H1 (cell line): Measurements from ENCODE around the gene NLRP3. TPM values are rescaled to one million over a fixed set of nuclear protein-coding genes. Genes with fewer than 3 reads are reported as not detected.

Experiments
- CTCF ChIA-PET: fragments of 300-600 bp; sonication (Branson Sonifier 250); formaldehyde crosslinking; loops from one replicate; lab custom pipeline; 2021; ENCODE audit not compliant: partially characterized antibody; lab: Charles Lee
- POLR2A ChIA-PET: fragments of 300-600 bp; sonication (Branson Sonifier 250); formaldehyde crosslinking; loops from one replicate; lab custom pipeline; 2021; ENCODE audit warnings: inconsistent platforms; ENCODE audit not compliant: partially characterized antibody; lab: Charles Lee
- DNase-seq, 2 experiments: peaks; one replicate each; pipeline versions ENCODE4 v3.0.0 to v3.0.0-alpha.2; 2010 to 2022; ENCODE audit warnings: low spot score in 2 of 2, low read depth in 1 of 2, mixed read lengths in 1 of 2
- FAIRE-seq: peaks from 2 replicates; lab custom pipeline; 2011; peaks lifted over from hg19 to GRCh38; lab: Jason Lieb, UNC
- H2AFZ ChIP-seq: 2 replicates; pipeline ENCODE4 v1.8.1; 2012; ENCODE audit warnings: low read length, inconsistent platforms
- H2AK5ac ChIP-seq: 2 replicates; pipeline ENCODE4 v1.6.1; 2013; ENCODE audit warnings: low read depth, low read length
- H2BK120ac ChIP-seq: replicated peaks from 2 replicates; pipeline ENCODE3; 2013; ENCODE audit warnings: low read depth, low read length, inconsistent platforms
- H2BK12ac ChIP-seq: 2 replicates; pipeline ENCODE4 v1.6.1; 2013; ENCODE audit warnings: low read depth, low read length
- H2BK15ac ChIP-seq: 2 replicates; pipeline ENCODE4 v1.6.1; 2013; ENCODE audit warnings: low read length
- H2BK20ac ChIP-seq: 2 replicates; pipeline ENCODE4 v1.6.1; 2013; ENCODE audit warnings: low read length
- H2BK5ac ChIP-seq: 2 replicates; pipeline ENCODE4 v1.6.1; 2013; ENCODE audit warnings: low read depth, low read length
- H3K14ac ChIP-seq: 2 replicates; pipeline ENCODE4 v1.6.1; 2013; ENCODE audit warnings: inconsistent platforms; ENCODE audit not compliant: insufficient read length
- H3K18ac ChIP-seq: 2 replicates; pipeline ENCODE4 v1.6.1; 2013; ENCODE audit warnings: low read length; ENCODE audit errors: extremely low read depth
- H3K23ac ChIP-seq: 2 replicates; pipeline ENCODE4 v1.6.1; 2013; ENCODE audit warnings: inconsistent platforms; ENCODE audit not compliant: insufficient read length
- H3K23me2 ChIP-seq: 2 replicates; pipeline ENCODE4 v1.6.1; 2013; ENCODE audit warnings: low read depth, low read length
- H3K27ac ChIP-seq: 2 replicates; pipeline ENCODE4 v1.6.1; 2011; ENCODE audit warnings: low read depth, low read length, inconsistent platforms
- H3K27me3 ChIP-seq, 4 experiments: replicated peaks in 1 of 4; 1 replicate in 1 of 4; 2 replicates in 3 of 4; pipeline versions ENCODE4 v1.6.1 to v1.8.1; 2011 to 2013; ENCODE audit warnings: low read length in 3 of 4, mild to moderate bottlenecking in 3 of 4, inconsistent platforms in 2 of 4, mixed read lengths in 2 of 4, moderate library complexity in 1 of 4; ENCODE audit not compliant: control insufficient read depth in 3 of 4, insufficient read depth in 3 of 4; ENCODE audit errors: extremely low read depth in 1 of 4
- H3K36me3 ChIP-seq, 4 experiments: 2 replicates each; pipeline versions ENCODE4 v1.6.1 to v1.8.1; 2011 to 2013; ENCODE audit warnings: mild to moderate bottlenecking in 4 of 4, low read length in 3 of 4, moderate library complexity in 2 of 4, control low read depth in 1 of 4, inconsistent platforms in 1 of 4; ENCODE audit not compliant: insufficient read depth in 4 of 4, control insufficient read depth in 2 of 4
- H3K4ac ChIP-seq: replicated peaks from 2 replicates; pipeline ENCODE3; 2013; ENCODE audit warnings: low read length, low read depth, mixed read lengths, inconsistent platforms; ENCODE audit not compliant: insufficient read length
- H3K4me1 ChIP-seq, 4 experiments: replicated peaks in 1 of 4; 1 replicate in 1 of 4; 2 replicates in 3 of 4; pipeline versions ENCODE4 v1.6.1 to v1.8.1; 2011 to 2013; ENCODE audit warnings: low read length in 3 of 4, inconsistent platforms in 2 of 4, mixed read lengths in 1 of 4; ENCODE audit not compliant: insufficient read depth in 4 of 4, control insufficient read depth in 3 of 4
- H3K4me2 ChIP-seq, 2 experiments: 2 replicates each; pipeline versions ENCODE4 v1.6.1 to v1.8.1; 2011 to 2013; ENCODE audit warnings: low read depth in 2 of 2, low read length in 2 of 2, control low read depth in 1 of 2, inconsistent platforms in 1 of 2, mild to moderate bottlenecking in 1 of 2; ENCODE audit not compliant: insufficient read depth in 1 of 2
- H3K4me3 ChIP-seq, 4 experiments: fragments of 200-600, 300-600 bp in 1 of 4; sonication (generic), shearing (Covaris generic), sonication (Bioruptor Twin) in 1 of 4; 2 replicates each; pipeline versions ENCODE4 v1.5.1 to v1.8.1; 2011 to 2016; ENCODE audit warnings: low read length in 4 of 4, low read depth in 3 of 4, control low read depth in 2 of 4, inconsistent platforms in 2 of 4, mild to moderate bottlenecking in 2 of 4, mixed read lengths in 1 of 4, moderate library complexity in 1 of 4; ENCODE audit not compliant: insufficient read depth in 2 of 4; ENCODE audit errors: extremely low read depth in 1 of 4
- H3K56ac ChIP-seq: replicated peaks from 2 replicates; pipeline ENCODE3; 2013; ENCODE audit warnings: low read depth, mild to moderate bottlenecking, mixed read lengths, low read length, inconsistent platforms; ENCODE audit not compliant: insufficient read length
- H3K79me1 ChIP-seq: 2 replicates; pipeline ENCODE4 v1.6.1; 2013; ENCODE audit warnings: low read depth, low read length, control low read depth
- H3K79me2 ChIP-seq, 2 experiments: 2 replicates each; pipeline versions ENCODE4 v1.6.1 to v1.8.1; 2012 to 2013; ENCODE audit warnings: low read length in 2 of 2, mild to moderate bottlenecking in 2 of 2, inconsistent platforms in 1 of 2; ENCODE audit not compliant: insufficient read depth in 2 of 2, control insufficient read depth in 1 of 2
- H3K9ac ChIP-seq, 4 experiments: replicated peaks in 1 of 4; 1 replicate in 1 of 4; 2 replicates in 3 of 4; pipeline versions ENCODE4 v1.6.1 to v1.8.1; 2011 to 2013; ENCODE audit warnings: low read depth in 3 of 4, low read length in 3 of 4, control low read depth in 2 of 4, mild to moderate bottlenecking in 2 of 4, moderate library complexity in 2 of 4, inconsistent platforms in 1 of 4; ENCODE audit errors: extremely low read depth in 1 of 4
- H3K9me3 ChIP-seq, 2 experiments: 2 replicates each; pipeline versions ENCODE4 v1.6.1 to v1.8.1; 2012 to 2013; ENCODE audit warnings: mild to moderate bottlenecking in 2 of 2, moderate library complexity in 2 of 2, control low read depth in 1 of 2, inconsistent platforms in 1 of 2, low read depth in 1 of 2, low read length in 1 of 2, mixed read lengths in 1 of 2; ENCODE audit not compliant: insufficient read depth in 2 of 2
- H4K20me1 ChIP-seq, 2 experiments: replicated peaks in 1 of 2; 2 replicates each; pipeline versions ENCODE3 to v1.8.1; 2011 to 2013; ENCODE audit warnings: inconsistent platforms in 2 of 2, low read length in 2 of 2, mild to moderate bottlenecking in 1 of 2; ENCODE audit not compliant: insufficient read depth in 2 of 2, control insufficient read depth in 1 of 2
- H4K5ac ChIP-seq: 2 replicates; pipeline ENCODE4 v1.6.1; 2013; ENCODE audit warnings: low read length, low read depth, mixed read lengths, inconsistent platforms; ENCODE audit not compliant: insufficient read length
- H4K8ac ChIP-seq: 2 replicates; pipeline ENCODE4 v1.8.0; 2013; ENCODE audit warnings: mild to moderate bottlenecking, moderate library complexity, low read length, inconsistent platforms; ENCODE audit not compliant: insufficient read depth; ENCODE audit errors: extremely low read depth
- H4K91ac ChIP-seq: replicated peaks from 2 replicates; pipeline ENCODE3; 2013; ENCODE audit warnings: low read length, mixed read lengths, inconsistent platforms; ENCODE audit not compliant: insufficient read length
- ATF3 ChIP-seq: IDR thresholded peaks from 2 replicates; pipeline ENCODE4 v1.6.1; 2011; ENCODE audit warnings: low read depth, mild to moderate bottlenecking, low read length; ENCODE audit not compliant: insufficient read depth
- BRCA1 ChIP-seq: IDR thresholded peaks from 2 replicates; pipeline ENCODE4 v1.6.1; 2012; ENCODE audit warnings: low read depth, low read length, improper control_type of control experiment
- JUN ChIP-seq: IDR thresholded peaks from 2 replicates; pipeline ENCODE4 v1.6.1; 2011; ENCODE audit warnings: low read depth, mild to moderate bottlenecking, improper control_type of control experiment, low read length
- JUND ChIP-seq: IDR thresholded peaks from 2 replicates; pipeline ENCODE4 v1.6.1; 2011; ENCODE audit warnings: mild to moderate bottlenecking, improper control_type of control experiment, low read length
- KDM4A ChIP-seq: IDR thresholded peaks from one replicate; pipeline ENCODE4 v1.7.1; 2012; ENCODE audit warnings: low read depth, mild to moderate bottlenecking, moderate library complexity, low read length, inconsistent platforms; ENCODE audit not compliant: severe bottlenecking
- POLR2AphosphoS5 ChIP-seq: IDR thresholded peaks from 2 replicates; pipeline ENCODE4 v1.6.1; 2011; ENCODE audit warnings: low read depth, low read length
- POU5F1 ChIP-seq: IDR thresholded peaks from 2 replicates; pipeline ENCODE4 v1.6.1; 2011; ENCODE audit warnings: low read depth, mild to moderate bottlenecking, low read length, moderate library complexity
- RFX5 ChIP-seq: IDR thresholded peaks from 2 replicates; pipeline ENCODE4 v1.6.1; 2011; ENCODE audit warnings: low read depth, low read length, improper control_type of control experiment, borderline replicate concordance
- RXRA ChIP-seq: IDR thresholded peaks from 2 replicates; pipeline ENCODE4 v1.6.1; 2011; ENCODE audit warnings: low read depth, mild to moderate bottlenecking, low read length, moderate library complexity; ENCODE audit not compliant: insufficient read depth
- SIRT6 ChIP-seq: IDR thresholded peaks from one replicate; pipeline ENCODE4 v1.7.1; 2012; ENCODE audit warnings: low read length, inconsistent platforms
- SP4 ChIP-seq: IDR thresholded peaks from 2 replicates; pipeline ENCODE4 v1.6.1; 2012; ENCODE audit warnings: low read length, inconsistent platforms
- SRF ChIP-seq: IDR thresholded peaks from 2 replicates; pipeline ENCODE4 v1.6.1; 2011; ENCODE audit warnings: mild to moderate bottlenecking, low read depth, low read length, moderate library complexity
- TBP ChIP-seq: IDR thresholded peaks from 2 replicates; pipeline ENCODE4 v1.6.1; 2011; ENCODE audit warnings: low read depth, low read length, improper control_type of control experiment
- WGBS, 2 experiments: shearing (Covaris generic) in 1 of 2; methylation state at CpG; one replicate each; pipeline versions ENCODE4 v1.1.6 to v1.1.7; 2013 to 2015; ENCODE audit warnings: low lambda C conversion rate in 2 of 2, mixed read lengths in 2 of 2, inconsistent platforms in 1 of 2, low coverage in 1 of 2, missing lambda C conversion rate in 1 of 2; ENCODE audit not compliant: insufficient replicate concordance in 2 of 2, insufficient coverage in 1 of 2, insufficient read length in 1 of 2; ENCODE audit errors: extremely low coverage in 1 of 2, missing lambda C conversion rate in 1 of 2; 5-methylcytosine and 5-hydroxymethylcytosine counted together
- polyA plus RNA-seq, 7 experiments: library from polyadenylated mRNA; depleted of rRNA in 3 of 7; stranded (reverse) in 5 of 7; unstranded in 2 of 7; fragments of >200 nt in 5 of 7; fragments of 200-250 nt in 2 of 7; gene quantifications; 1 replicate in 5 of 7; 2 replicates in 1 of 7; 4 replicates in 1 of 7; pipeline versions ENCODE4 v1.2.1 to v1.2.3, GENCODE V29; 2011 to 2013; ENCODE audit warnings: missing spikeins in 2 of 7, mixed read lengths in 2 of 7
- total RNA-seq: library from RNA; stranded (reverse); fragmentation: NEBNext Ultra II Directional; extraction: Animal tissue kit (Norgen Biotek cat#: 25700); gene quantifications from 2 replicates; pipeline ENCODE4 v1.2.1, GENCODE V29; 2021

Gene NLRP3
- total and polyA plus RNA-seq, 2 of the 8 experiments (the other 6 are each of a cell fraction or from before 2014, with no cell fraction given), result 0.05 to 0.19 TPM

GRCh38 chr1:247494767-247495166 lies 78.8 kb downstream of the NLRP3 start:
- no peak overlapping the region for H2AK5ac ChIP-seq
- H4K91ac ChIP-seq, result no peak overlapping the region
- no peaks in the 10 kb centered on the region for H3K79me2 ChIP-seq
- no peak overlapping the region for H3K4me2 ChIP-seq
- H3K4me1 ChIP-seq, result no peaks in the 10 kb centered on the region
- H2BK20ac ChIP-seq, result no peak overlapping the region
- no peak for FAIRE-seq
- H2BK120ac ChIP-seq, result no peak overlapping the region
- H3K9me3 ChIP-seq, result no peaks in the 10 kb centered on the region
- H4K8ac ChIP-seq, result no peak overlapping the region
- no peak overlapping the region for H2BK12ac ChIP-seq
- WGBS, 2 experiments, result 82% methylated on average over 2 of the region's 2 CpGs; no CpG with 5 or more reads in 1 of the 2 experiments
- H3K56ac ChIP-seq, result no peak overlapping the region
- H3K79me1 ChIP-seq, result no peaks in the 10 kb centered on the region
- H2BK15ac ChIP-seq, result no peak overlapping the region
- H3K27ac ChIP-seq, result no peak overlapping the region
- no peaks in the 10 kb centered on the region for H3K23me2 ChIP-seq
- H3K36me3 ChIP-seq, result no peaks in the 10 kb centered on the region
- H3K27me3 ChIP-seq, result no peaks in the 10 kb centered on the region
- no peak for DNase-seq
- H4K5ac ChIP-seq, result no peak overlapping the region
- H4K20me1 ChIP-seq, result no peaks in the 10 kb centered on the region
- ChIA-PET POLR2A (no interaction called here), CTCF (no interaction called here)
- no peak overlapping the region for H3K14ac ChIP-seq
- no peak overlapping the region for H3K4ac ChIP-seq
- no peak overlapping the region for H3K9ac ChIP-seq
- H2BK5ac ChIP-seq, result no peak overlapping the region
- TF ChIP-seq KDM4A (no peak), POLR2AphosphoS5 (no peak), JUN (no peak), POU5F1 (no peak), TBP (no peak), SRF (no peak), SIRT6 (no peak), RXRA (no peak), RFX5 (no peak), JUND (no peak), ATF3 (no peak), SP4 (no peak), BRCA1 (no peak)
- H3K23ac ChIP-seq, result no peak overlapping the region
- H3K4me3 ChIP-seq, result no peak overlapping the region
- no peak overlapping the region for H3K18ac ChIP-seq
- H2AFZ ChIP-seq, result no peak overlapping the region
